Fibroblast of pulmonary artery (primary cell): ENCODE measurements around the gene MYOCOS.
A peak's percentile ranks its signal among the peaks of the same experiment; 100 is the strongest.
"Not testable (repeated sequence)": the region's sequence is repeated elsewhere in the genome, so short reads cannot be mapped to it uniquely, and the experiment has no call there.

Experiments
- DNase-seq: peaks from one replicate; pipeline ENCODE4 v3.0.0-alpha.2; 2010; ENCODE audit warnings: low read depth
- H3K4me3 ChIP-seq: replicated peaks from 2 replicates; pipeline ENCODE4 v1.5.1; 2011; ENCODE audit warnings: low read depth, mild to moderate bottlenecking, control low read depth, low read length, moderate library complexity
- CTCF ChIP-seq: IDR thresholded peaks from 2 replicates; pipeline ENCODE4 v1.5.1; 2011; ENCODE audit warnings: mild to moderate bottlenecking, control low read depth, low read length, inconsistent platforms; ENCODE audit errors: missing control alignments

The MYOCOS gene

GRCh38 chr1:171600862-171601261 lies 21.2 kb upstream of the MYOCOS start:
- TF ChIP-seq CTCF: no peak
- DNase-seq: no peak
- H3K4me3 ChIP-seq: no peak overlapping the region

- not testable (repeated sequence) for H3K4me3 ChIP-seq, DNase-seq
Measured at GRCh38 chr1:171603042-171603441, 19.0 kb upstream of the MYOCOS start.

- DNase-seq: no peak
- H3K4me3 ChIP-seq: no peak overlapping the region
- no peak for TF ChIP-seq CTCF
Measured at GRCh38 chr1:171606402-171606941, 15.6 kb upstream of the MYOCOS start.

GRCh38 chr1:171610385-171610784 lies 11.7 kb upstream of the MYOCOS start:
- no peak overlapping the region for H3K4me3 ChIP-seq
- no peak for TF ChIP-seq CTCF
- peak; percentile 89 for DNase-seq

- no peak overlapping the region for H3K4me3 ChIP-seq
- peak; percentile 31 for DNase-seq
- TF ChIP-seq CTCF: no peak
Measured at GRCh38 chr1:171611306-171611705, 10.7 kb upstream of the MYOCOS start.

- no peak for DNase-seq
- H3K4me3 ChIP-seq: no peak overlapping the region
- no peak for TF ChIP-seq CTCF
Measured at GRCh38 chr1:171613282-171613681, 8.8 kb upstream of the MYOCOS start.

- DNase-seq, H3K4me3 ChIP-seq: not testable (repeated sequence)
Measured at GRCh38 chr1:171615122-171615906, 6.7 kb upstream of the MYOCOS start.

GRCh38 chr1:171616586-171616985 lies 5.5 kb upstream of the MYOCOS start:
- no peak overlapping the region for H3K4me3 ChIP-seq
- no peak for TF ChIP-seq CTCF
- no peak for DNase-seq
